Adipocyte (in vitro differentiated cells): ENCODE measurements around the gene LRRC8E.
"Not testable (repeated sequence)": the region's sequence is repeated elsewhere in the genome, so short reads cannot be mapped to it uniquely, and the experiment has no call there.

Experiments used
- DNase-seq: peaks from one replicate; pipeline ENCODE4 v3.0.0-alpha.2; 2015; ENCODE audit warnings: low read depth
- H3K27me3 ChIP-seq: replicated peaks from 2 replicates; pipeline ENCODE4 v1.7.0; 2013; ENCODE audit warnings: mild to moderate bottlenecking, low read length, moderate library complexity; ENCODE audit not compliant: control insufficient read depth, insufficient read depth
- H3K36me3 ChIP-seq: 2 replicates; pipeline ENCODE4 v1.7.0; 2013; ENCODE audit warnings: low read length, mild to moderate bottlenecking, moderate library complexity; ENCODE audit not compliant: control insufficient read depth, insufficient read depth, severe bottlenecking
- H3K4me1 ChIP-seq: 2 replicates; pipeline ENCODE4 v1.7.0; 2013; ENCODE audit warnings: mild to moderate bottlenecking, low read length, moderate library complexity; ENCODE audit not compliant: control insufficient read depth, insufficient read depth
- H3K4me3 ChIP-seq: 2 replicates; pipeline ENCODE4 v1.7.0; 2013; ENCODE audit warnings: mild to moderate bottlenecking, low read length, moderate library complexity
- H3K9ac ChIP-seq: 2 replicates; pipeline ENCODE4 v1.7.0; 2013; ENCODE audit warnings: mild to moderate bottlenecking, low read length, moderate library complexity
- H3K9me3 ChIP-seq: 2 replicates; pipeline ENCODE4 v1.7.0; 2013; ENCODE audit warnings: mild to moderate bottlenecking, low read length, moderate library complexity; ENCODE audit not compliant: control insufficient read depth

LRRC8E gene

DNA sequence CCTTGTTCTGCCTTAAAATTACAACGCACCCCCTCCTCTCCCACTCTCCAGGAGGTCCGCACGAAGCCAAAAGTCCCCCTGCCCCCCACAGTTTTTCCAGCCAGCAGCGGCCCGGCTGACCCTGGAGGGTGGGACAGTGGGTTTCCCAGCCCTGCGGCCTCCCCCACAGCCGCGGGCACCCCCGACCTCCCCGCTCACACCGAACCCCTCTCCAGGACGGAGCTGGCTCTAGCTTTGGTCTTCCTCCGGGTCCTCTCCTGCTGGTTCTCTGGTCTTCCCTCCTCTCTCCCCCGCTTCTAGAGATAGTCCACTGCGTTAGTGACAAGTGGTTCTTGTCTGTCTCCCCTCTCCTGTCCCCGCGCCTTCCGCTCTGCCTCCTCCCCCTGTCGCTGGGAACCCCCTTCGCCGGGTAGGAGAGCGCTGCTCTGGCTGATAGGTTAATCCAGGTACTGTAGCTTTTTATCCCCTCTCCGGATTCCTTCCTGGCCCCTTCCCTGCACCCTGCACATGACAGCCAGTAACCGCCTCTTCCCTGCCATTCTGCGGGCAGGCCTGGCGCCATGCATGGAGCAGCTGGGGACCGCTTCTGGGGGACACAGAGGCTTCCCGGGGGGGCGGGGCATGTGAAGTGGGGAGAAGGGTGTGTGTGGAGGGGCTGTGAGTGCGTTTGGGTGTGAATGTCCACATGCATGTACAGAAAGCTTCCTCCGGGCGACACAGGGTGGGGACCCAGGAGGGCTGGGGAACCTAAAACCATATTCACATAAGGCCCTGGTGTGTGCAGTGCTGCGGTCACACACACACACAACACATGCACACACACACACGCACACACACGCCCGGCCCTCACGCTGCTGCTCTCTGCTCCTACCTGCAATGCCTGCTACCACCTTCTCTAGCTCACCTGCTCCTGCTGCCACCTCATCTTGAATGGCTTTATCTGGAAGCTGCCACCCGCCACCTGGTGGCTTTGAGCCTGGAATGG lies 31.3 kb upstream of the LRRC8E start:
- Histone ChIP-seq H3K9me3 (no peaks in the 10 kb centered on the region), H3K36me3 (peaks cover 3% of the 10 kb centered on the region), H3K4me1 (no peaks in the 10 kb centered on the region), H3K27me3 (no peaks in the 10 kb centered on the region), H3K9ac (no peak overlapping the region), H3K4me3 (no peak overlapping the region)
- no peak for DNase-seq

GRCh38 chr19:7857727-7858108 lies 30.6 kb upstream of the LRRC8E start:
- Histone ChIP-seq H3K9ac (no peak overlapping the region), H3K4me1 (no peaks in the 10 kb centered on the region), H3K4me3 (no peak overlapping the region), H3K27me3 (no peaks in the 10 kb centered on the region), H3K9me3 (no peaks in the 10 kb centered on the region), H3K36me3 (peaks cover 3% of the 10 kb centered on the region)
- DNase-seq, result no peak

- Histone ChIP-seq H3K4me1 (no peaks in the 10 kb centered on the region), H3K9me3 (no peaks in the 10 kb centered on the region), H3K4me3 (no peak overlapping the region), H3K36me3 (peaks cover 4% of the 10 kb centered on the region), H3K27me3 (no peaks in the 10 kb centered on the region), H3K9ac (no peak overlapping the region)
- DNase-seq, result no peak
These were observed 30.1 kb upstream of the LRRC8E start for GRCh38 chr19:7858109-7858770.

- not testable (repeated sequence) for H3K27me3 ChIP-seq
These were observed 29.2 kb upstream of the LRRC8E start for GRCh38 chr19:7859087-7859486.

DNA sequence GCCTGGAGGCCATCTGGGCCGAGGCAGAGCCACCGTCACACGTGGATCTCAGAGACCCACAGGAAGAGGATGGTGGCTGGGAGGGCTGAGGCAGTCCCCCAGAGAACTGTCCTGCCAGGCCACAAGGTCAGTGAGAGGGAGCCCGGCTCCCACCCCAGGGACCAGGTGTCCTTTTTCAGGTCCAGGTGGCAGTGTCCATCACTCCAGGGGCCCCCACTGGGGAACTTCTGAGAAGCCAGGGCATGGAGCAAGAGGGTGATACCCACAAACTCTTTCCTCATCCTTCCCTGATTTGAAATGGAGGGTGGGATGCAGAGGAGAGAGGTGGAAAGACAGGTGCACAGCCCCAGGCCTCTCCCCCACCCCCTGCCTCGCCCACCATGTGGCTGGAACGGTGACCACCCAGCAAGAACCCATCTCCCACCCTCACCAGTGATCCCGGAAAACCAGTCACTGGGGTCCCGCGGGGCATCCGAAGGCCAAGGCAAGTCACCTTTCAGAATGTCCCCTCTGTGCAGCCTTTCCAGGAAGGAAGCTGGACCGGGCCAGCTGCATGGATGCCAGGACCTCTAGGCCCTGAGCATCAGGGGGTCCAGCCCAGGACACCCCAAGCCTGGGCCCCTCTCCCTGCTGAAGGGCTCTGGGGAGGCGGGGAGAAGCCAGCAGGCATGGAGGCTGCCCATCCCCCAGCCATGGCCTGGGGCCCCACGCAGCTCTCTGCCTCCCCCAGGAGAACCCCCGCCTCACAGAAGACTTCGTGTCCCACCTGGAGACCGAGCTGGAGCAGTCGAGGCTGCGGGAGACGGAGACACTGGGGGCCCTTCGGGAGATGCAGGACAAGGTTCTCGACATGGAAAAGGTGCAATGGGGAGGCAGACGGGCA lies 28.2 kb upstream of the LRRC8E start:
- H3K27me3 ChIP-seq, result no peaks in the 10 kb centered on the region
- no peaks in the 10 kb centered on the region for H3K9me3 ChIP-seq
- no peak for DNase-seq
- H3K4me3 ChIP-seq, result no peak overlapping the region
- H3K36me3 ChIP-seq, result peaks cover 7% of the 10 kb centered on the region
- H3K9ac ChIP-seq, result no peak overlapping the region
- H3K4me1 ChIP-seq, result no peaks in the 10 kb centered on the region

More at GRCh38 chr19:7859087-7859486, 29.2 kb upstream of the LRRC8E start:
- H3K4me3 ChIP-seq, H3K36me3 ChIP-seq, H3K9me3 ChIP-seq, H3K9ac ChIP-seq, H3K4me1 ChIP-seq, DNase-seq: not testable (repeated sequence)

- DNase-seq, result no peak
- Histone ChIP-seq H3K4me1 (peaks cover 2% of the 10 kb centered on the region), H3K9me3 (no peaks in the 10 kb centered on the region), H3K9ac (no peak overlapping the region), H3K36me3 (peaks cover 7% of the 10 kb centered on the region), H3K4me3 (no peak overlapping the region), H3K27me3 (no peaks in the 10 kb centered on the region)
These were observed 27.3 kb upstream of the LRRC8E start for GRCh38 chr19:7860714-7861618.

GRCh38 chr19:7861619-7862412 lies 26.5 kb upstream of the LRRC8E start:
- peaks cover under 1% of the 10 kb centered on the region for H3K27me3 ChIP-seq
- no peak overlapping the region for H3K9ac ChIP-seq
- peaks cover 7% of the 10 kb centered on the region for H3K36me3 ChIP-seq
- H3K9me3 ChIP-seq, result no peaks in the 10 kb centered on the region
- peaks cover 2% of the 10 kb centered on the region for H3K4me1 ChIP-seq
- no peak for DNase-seq
- H3K4me3 ChIP-seq, result no peak overlapping the region

DNA sequence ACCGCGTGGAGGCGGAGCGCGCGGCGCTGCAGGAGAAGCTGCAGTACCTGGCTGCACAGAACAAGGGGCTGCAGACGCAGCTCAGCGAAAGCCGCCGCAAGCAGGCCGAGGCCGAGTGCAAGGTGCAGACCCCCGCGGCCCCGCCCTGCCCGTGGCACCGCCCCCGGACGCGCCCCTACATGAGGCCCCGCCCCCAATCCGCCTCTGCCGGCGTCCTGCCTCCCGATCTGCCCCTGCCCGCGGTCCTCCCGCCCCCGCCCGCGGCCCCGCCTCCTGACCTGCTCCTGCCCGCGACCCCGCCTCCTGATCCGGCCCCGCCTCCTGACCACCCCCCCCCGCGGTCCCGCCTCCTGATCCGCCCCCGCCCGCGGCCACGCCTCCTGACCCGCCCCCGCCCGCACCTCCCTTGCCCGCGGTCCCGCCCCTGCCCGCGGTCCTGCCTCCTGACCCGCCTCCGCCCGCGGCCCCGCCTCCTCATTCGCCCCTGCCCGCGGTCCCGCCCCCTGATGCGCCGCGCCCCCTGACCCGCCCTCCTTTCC lies 25.8 kb upstream of the LRRC8E start:
- H3K4me1 ChIP-seq, result peaks cover 2% of the 10 kb centered on the region
- H3K9ac ChIP-seq, result no peak overlapping the region
- H3K9me3 ChIP-seq, result no peaks in the 10 kb centered on the region
- peaks cover 3% of the 10 kb centered on the region for H3K27me3 ChIP-seq
- H3K36me3 ChIP-seq, result peaks cover 7% of the 10 kb centered on the region
- H3K4me3 ChIP-seq, result no peak overlapping the region
- DNase-seq, result peak; percentile 62

DNA sequence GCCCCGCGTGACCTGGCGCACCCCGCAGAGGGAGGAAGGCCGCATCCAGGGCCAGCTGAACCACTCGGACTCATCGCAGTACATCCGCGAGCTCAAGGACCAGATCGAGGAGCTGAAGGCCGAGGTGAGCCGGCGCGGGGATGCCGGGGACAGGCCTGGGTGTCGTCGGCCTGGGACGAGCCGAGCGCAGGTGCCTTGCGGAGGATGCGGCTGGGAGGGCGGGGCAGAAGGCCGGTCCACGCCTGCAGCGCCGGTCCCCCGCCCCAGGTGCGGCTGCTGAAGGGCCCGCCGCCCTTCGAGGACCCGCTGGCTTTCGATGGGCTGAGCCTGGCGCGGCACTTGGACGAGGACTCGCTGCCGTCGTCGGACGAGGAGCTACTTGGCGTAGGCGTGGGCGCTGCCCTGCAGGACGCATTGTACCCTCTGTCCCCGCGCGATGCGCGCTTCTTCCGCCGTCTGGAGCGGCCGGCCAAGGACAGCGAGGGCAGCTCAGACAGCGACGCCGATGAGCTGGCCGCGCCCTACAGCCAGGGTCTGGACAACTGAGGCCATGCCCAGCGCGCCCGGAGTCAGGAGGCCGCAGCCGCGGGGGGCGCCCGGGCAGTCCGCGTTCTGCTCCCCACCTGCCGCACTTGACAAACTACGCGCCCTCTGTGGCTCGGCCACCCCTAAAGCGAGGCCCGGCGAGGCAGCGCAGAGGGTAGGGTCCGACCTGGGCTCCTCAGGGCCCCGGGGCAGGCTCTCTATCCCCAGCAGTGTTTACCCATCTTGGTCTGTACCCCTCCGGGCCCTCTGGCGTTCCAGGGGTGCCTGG lies 24.9 kb upstream of the LRRC8E start:
- H3K4me3 ChIP-seq, result no peak overlapping the region

More for the DNA sequence above, 24.9 kb upstream of the LRRC8E start:
- H3K4me1 ChIP-seq, result peaks cover 3% of the 10 kb centered on the region
- no peaks in the 10 kb centered on the region for H3K9me3 ChIP-seq
- H3K9ac ChIP-seq, result no peak overlapping the region
- no peak for DNase-seq
- H3K27me3 ChIP-seq, result peaks cover 3% of the 10 kb centered on the region
- H3K36me3 ChIP-seq, result peaks cover 7% of the 10 kb centered on the region
